Measurements from ENCODE around the gene KCNJ4. TPM values are rescaled to one million over a fixed set of nuclear protein-coding genes. Genes with fewer than 3 reads are reported as not detected.

KCNJ4 gene
- total RNA-seq, 3 donors from 2014 or later, result not detected

DNA sequence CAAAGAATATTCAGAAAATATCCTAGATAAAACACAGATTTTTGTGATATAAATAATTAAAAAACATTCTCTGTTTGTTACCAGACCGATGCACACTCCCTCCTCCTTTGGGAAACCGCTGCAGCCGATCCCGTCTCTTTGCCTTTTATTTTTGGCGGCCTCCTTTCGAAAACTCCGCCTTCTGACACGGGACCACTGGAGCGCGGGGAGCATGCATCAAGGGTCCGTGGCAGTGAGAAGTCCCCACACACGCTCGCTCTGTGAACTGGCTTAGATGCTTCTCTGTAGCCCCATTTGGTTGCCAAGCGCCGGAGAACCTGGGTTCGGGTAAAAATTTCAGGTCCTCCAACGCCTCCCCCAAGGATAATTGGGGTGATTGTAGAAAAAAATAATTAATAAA lies 34.1 kb upstream of the KCNJ4 start:
- no peak for DNase-seq
- Histone ChIP-seq H3K4me3 (no peak overlapping the region), H3K36me3 (ENCODE audit: low read depth) (peaks cover 27% of the 10 kb centered on the region), H3K9me3 (no peaks in the 10 kb centered on the region), H3K4me1 (ENCODE audit: low read depth) (peaks cover 5% of the 10 kb centered on the region)
- ATAC-seq, result no peak
- TF ChIP-seq CTCF (IDR thresholded peaks at IDR 0.05), result no peak
- intact Hi-C loops (cut with DNase I, micrococcal nuclease), result no loop called here

GRCh38 chr22:38487946-38488345 lies 32.9 kb upstream of the KCNJ4 start:
- intact Hi-C loops (cut with DNase I, micrococcal nuclease), result no loop called here
- Histone ChIP-seq H3K4me3 (no peak overlapping the region), H3K36me3 (ENCODE audit: low read depth) (peaks cover 18% of the 10 kb centered on the region), H3K9me3 (no peaks in the 10 kb centered on the region), H3K4me1 (ENCODE audit: low read depth) (peaks cover 5% of the 10 kb centered on the region)
- DNase-seq, result no peak
- TF ChIP-seq CTCF (IDR thresholded peaks at IDR 0.05), result no peak
- no peak for ATAC-seq

GRCh38 chr22:38485783-38486182 lies 30.8 kb upstream of the KCNJ4 start:
- peaks cover 1% of the 10 kb centered on the region for H3K4me1 ChIP-seq (ENCODE audit: low read depth)
- ATAC-seq, result peak; percentile 15
- no peak for DNase-seq
- no peaks in the 10 kb centered on the region for H3K9me3 ChIP-seq
- TF ChIP-seq CTCF (IDR thresholded peaks at IDR 0.05), result no peak
- no peak overlapping the region for H3K4me3 ChIP-seq
- intact Hi-C loops (cut with DNase I, micrococcal nuclease), result no loop called here
- H3K36me3 ChIP-seq (ENCODE audit: low read depth), result peaks cover 18% of the 10 kb centered on the region

DNA sequence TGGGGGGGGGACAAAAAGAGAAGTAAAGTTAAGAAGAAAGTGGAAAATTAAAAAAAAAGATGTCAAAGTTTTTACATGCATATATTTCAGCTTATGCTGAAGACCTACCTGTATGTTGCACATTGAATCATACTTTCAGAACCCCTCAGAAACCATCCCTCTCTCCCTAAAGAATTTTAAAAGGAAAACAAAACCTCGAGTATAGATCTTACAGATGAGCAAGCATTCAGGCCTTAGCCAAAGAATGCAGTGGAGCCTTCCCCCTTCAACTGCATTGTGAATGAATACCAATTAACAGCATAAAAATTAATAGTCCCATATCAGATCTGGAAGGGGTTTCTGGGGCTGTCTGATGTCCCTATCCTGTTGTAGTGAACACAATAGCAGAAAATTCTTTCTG lies 29.2 kb upstream of the KCNJ4 start:
- intact Hi-C loops (cut with DNase I, micrococcal nuclease), result no loop called here
- H3K4me1 ChIP-seq (ENCODE audit: low read depth), result no peaks in the 10 kb centered on the region
- H3K36me3 ChIP-seq (ENCODE audit: low read depth), result peaks cover 18% of the 10 kb centered on the region
- ATAC-seq (no peak), DNase-seq (no peak)
- no peak for TF ChIP-seq CTCF (IDR thresholded peaks at IDR 0.05)
- no peaks in the 10 kb centered on the region for H3K9me3 ChIP-seq
- no peak overlapping the region for H3K4me3 ChIP-seq

GRCh38 chr22:38482662-38483308 lies 27.8 kb upstream of the KCNJ4 start:
- Histone ChIP-seq H3K4me1 (ENCODE audit: low read depth) (no peaks in the 10 kb centered on the region), H3K4me3 (no peak overlapping the region), H3K36me3 (ENCODE audit: low read depth) (peaks cover 12% of the 10 kb centered on the region), H3K9me3 (no peaks in the 10 kb centered on the region)
- no peak for ATAC-seq
- DNase-seq, result no peak
- intact Hi-C loops (cut with DNase I, micrococcal nuclease), result no loop called here
- TF ChIP-seq CTCF (IDR thresholded peaks at IDR 0.05), result no peak

GRCh38 chr22:38481871-38482332 lies 26.9 kb upstream of the KCNJ4 start:
- ATAC-seq (peak; percentile 6), DNase-seq (no peak)
- Histone ChIP-seq H3K36me3 (ENCODE audit: low read depth) (peaks cover 5% of the 10 kb centered on the region), H3K4me1 (ENCODE audit: low read depth) (no peaks in the 10 kb centered on the region), H3K4me3 (no peak overlapping the region), H3K9me3 (no peaks in the 10 kb centered on the region)
- intact Hi-C loops (cut with DNase I, micrococcal nuclease), result no loop called here
- TF ChIP-seq CTCF (IDR thresholded peaks at IDR 0.05), result no peak

Data from mucosa of descending colon (tissue), 3 donors.